ENCODE measurements around the gene FXYD7.

GRCh38 chr19:35149463-35149862 lies 6.4 kb downstream of the FXYD7 start:
- TF ChIP-seq CTCF (conservative IDR thresholded peaks at IDR 0.05 in 1 of 2, IDR thresholded peaks at IDR 0.05 in 1 of 2; ENCODE audit: low read depth in 1 of 2, low read length in 2 of 2) (no peak), EZH2 (IDR thresholded peaks at IDR 0.05; ENCODE audit: low read length, missing control alignments) (no peak)

All from fibroblast of lung (primary cell).